Measurements from ENCODE around the gene ZNF202. TPM values are rescaled to one million over a fixed set of nuclear protein-coding genes. Genes with fewer than 3 reads are reported as not detected.

ZNF202 gene
- total RNA-seq, 1 donor from 2014 or later: 23.3 TPM

DNA sequence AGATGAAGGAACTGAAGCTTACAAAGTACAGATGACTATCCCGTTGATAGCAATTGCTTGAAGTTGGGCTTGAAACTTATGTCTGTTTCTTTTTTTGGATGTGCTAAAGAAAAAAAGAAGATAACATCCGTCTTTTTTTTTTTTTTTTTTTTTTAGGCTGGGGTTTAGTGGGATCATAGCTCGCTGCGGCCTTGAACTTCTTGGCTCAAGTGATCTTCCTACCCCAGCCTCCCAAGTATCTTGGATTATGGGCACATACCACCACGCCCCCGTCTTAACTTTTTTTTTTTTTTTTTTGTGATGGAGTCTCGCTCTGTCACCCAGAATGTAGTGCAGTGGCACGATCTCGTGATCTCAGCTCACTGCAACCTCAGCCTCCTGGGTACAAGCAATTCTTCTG, 46.2 kb downstream of the ZNF202 start:
- Mint-ChIP-seq H3K27me3 (ENCODE audit: low read depth) (peaks cover 46% of the 10 kb centered on the region), H3K4me1 (no peaks in the 10 kb centered on the region), H3K36me3 (no peaks in the 10 kb centered on the region), H3K4me3 (no peak overlapping the region), H3K9me3 (peaks cover 7% of the 10 kb centered on the region), H3K27ac (no peak overlapping the region)
- DNase-seq (ENCODE audit: low spot score in 2 of 2, unreplicated experiment in 2 of 2): no peak
- TF ChIP-seq, protein P1, sequence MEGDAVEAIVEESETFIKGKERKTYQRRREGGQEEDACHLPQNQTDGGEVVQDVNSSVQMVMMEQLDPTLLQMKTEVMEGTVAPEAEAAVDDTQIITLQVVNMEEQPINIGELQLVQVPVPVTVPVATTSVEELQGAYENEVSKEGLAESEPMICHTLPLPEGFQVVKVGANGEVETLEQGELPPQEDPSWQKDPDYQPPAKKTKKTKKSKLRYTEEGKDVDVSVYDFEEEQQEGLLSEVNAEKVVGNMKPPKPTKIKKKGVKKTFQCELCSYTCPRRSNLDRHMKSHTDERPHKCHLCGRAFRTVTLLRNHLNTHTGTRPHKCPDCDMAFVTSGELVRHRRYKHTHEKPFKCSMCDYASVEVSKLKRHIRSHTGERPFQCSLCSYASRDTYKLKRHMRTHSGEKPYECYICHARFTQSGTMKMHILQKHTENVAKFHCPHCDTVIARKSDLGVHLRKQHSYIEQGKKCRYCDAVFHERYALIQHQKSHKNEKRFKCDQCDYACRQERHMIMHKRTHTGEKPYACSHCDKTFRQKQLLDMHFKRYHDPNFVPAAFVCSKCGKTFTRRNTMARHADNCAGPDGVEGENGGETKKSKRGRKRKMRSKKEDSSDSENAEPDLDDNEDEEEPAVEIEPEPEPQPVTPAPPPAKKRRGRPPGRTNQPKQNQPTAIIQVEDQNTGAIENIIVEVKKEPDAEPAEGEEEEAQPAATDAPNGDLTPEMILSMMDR (IDR thresholded peaks at IDR 0.05; ENCODE audit: unreplicated experiment): no peak

DNA sequence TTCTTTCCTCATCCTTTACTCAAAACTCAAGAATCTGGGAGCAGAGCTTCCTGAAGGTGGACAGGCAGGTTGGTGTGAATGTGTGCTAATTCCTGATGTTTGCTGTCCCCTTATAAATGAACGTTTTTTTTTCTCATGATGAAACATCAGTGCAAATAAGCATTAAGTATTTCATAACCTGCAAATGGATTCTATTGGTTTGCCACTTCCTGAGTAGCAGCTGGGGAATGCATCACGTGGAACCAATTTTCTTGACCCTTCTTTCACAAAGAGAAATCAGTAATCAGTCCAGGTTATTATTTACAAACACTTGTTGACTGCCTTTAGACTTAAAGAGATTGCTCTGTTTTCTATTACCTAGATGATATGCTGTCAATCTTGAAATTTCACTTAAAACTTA, 46.9 kb downstream of the ZNF202 start:
- TF ChIP-seq, protein P1 (IDR thresholded peaks at IDR 0.05; ENCODE audit: unreplicated experiment): no peak
- Mint-ChIP-seq H3K9me3 (peaks cover under 1% of the 10 kb centered on the region), H3K27me3 (ENCODE audit: low read depth) (peaks cover 49% of the 10 kb centered on the region), H3K27ac (no peak overlapping the region), H3K36me3 (no peaks in the 10 kb centered on the region), H3K4me3 (no peak overlapping the region), H3K4me1 (no peaks in the 10 kb centered on the region)
- no peak for DNase-seq (ENCODE audit: low spot score in 2 of 2, unreplicated experiment in 2 of 2)

DNA sequence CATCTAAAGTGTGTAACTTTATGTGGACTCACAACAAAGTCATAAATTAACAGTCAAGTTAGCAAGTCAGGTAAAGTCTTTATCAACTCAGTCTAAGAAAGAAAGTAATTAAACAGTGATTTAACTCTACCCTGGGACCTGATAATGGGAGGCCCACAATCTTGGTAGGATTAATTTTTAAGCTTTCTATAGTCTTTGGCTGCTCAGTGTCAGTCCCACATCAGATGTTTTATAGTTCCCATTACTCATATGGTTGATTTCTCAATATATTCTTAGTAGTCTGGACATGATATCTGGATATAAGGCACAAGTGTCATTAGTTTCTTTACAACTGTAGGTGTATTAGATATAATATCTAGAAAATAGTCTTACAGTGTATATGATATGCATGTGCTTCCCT, 48.5 kb downstream of the ZNF202 start:
- no peak for DNase-seq (ENCODE audit: low spot score in 2 of 2, unreplicated experiment in 2 of 2)
- no peaks in the 10 kb centered on the region for H3K4me1 Mint-ChIP-seq
- no peak overlapping the region for H3K27ac Mint-ChIP-seq
- H3K4me3 Mint-ChIP-seq: no peak overlapping the region
- TF ChIP-seq, protein P1 (IDR thresholded peaks at IDR 0.05; ENCODE audit: unreplicated experiment): no peak
- peaks cover 54% of the 10 kb centered on the region for H3K27me3 Mint-ChIP-seq (ENCODE audit: low read depth)
- H3K9me3 Mint-ChIP-seq: no peaks in the 10 kb centered on the region
- H3K36me3 Mint-ChIP-seq: no peaks in the 10 kb centered on the region

DNA sequence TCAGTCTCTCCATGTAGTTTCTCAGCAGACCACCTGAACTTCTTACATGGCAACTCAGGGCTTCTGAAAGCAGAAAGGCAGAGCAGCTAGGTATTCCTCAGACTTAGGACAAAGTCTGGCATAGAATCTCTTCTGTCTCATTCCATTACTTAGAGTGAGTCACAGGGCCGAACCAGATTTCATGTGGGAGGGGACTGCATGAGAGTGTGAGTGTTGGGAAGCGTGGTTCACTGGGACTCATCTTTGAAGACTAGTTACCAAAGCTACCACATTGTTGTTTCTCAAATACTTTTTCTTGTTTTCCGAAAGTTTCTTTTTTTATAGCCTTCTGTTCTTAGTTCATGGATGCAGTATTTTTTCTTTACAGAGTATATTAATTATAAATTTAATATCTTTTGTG, 51.0 kb downstream of the ZNF202 start:
- Mint-ChIP-seq H3K27ac (no peak overlapping the region), H3K27me3 (ENCODE audit: low read depth) (peaks cover 71% of the 10 kb centered on the region), H3K4me3 (no peak overlapping the region), H3K4me1 (no peaks in the 10 kb centered on the region), H3K9me3 (no peaks in the 10 kb centered on the region), H3K36me3 (no peaks in the 10 kb centered on the region)
- DNase-seq (ENCODE audit: low spot score in 2 of 2, unreplicated experiment in 2 of 2): no peak
- TF ChIP-seq, protein P1 (IDR thresholded peaks at IDR 0.05; ENCODE audit: unreplicated experiment): no peak

DNA sequence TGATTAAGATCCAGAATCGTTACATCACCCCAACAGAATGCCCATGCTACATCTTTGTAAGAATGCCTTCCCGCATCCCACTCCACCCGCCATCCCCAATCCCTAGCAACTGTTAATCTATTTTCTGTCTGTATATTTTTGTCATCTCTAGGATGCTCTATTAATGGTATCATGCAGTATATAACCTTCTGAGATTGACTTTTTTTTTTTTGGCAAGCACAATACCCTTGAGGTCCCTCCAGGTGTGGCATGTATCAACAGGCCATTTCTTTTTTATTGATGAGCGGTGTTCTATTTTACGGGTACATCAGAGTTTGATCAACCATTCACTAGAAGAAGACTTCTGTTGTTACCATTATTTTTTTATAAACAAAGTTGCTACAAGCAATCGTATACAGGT, 56.9 kb downstream of the ZNF202 start:
- Mint-ChIP-seq H3K9me3 (no peaks in the 10 kb centered on the region), H3K27me3 (ENCODE audit: low read depth) (peaks cover 62% of the 10 kb centered on the region), H3K4me3 (no peak overlapping the region), H3K27ac (no peak overlapping the region), H3K36me3 (no peaks in the 10 kb centered on the region), H3K4me1 (no peaks in the 10 kb centered on the region)
- DNase-seq (ENCODE audit: low spot score in 2 of 2, unreplicated experiment in 2 of 2): no peak
- TF ChIP-seq, protein P1 (IDR thresholded peaks at IDR 0.05; ENCODE audit: unreplicated experiment): no peak
